GM12872 (cell line): Measurements from ENCODE around the gene SLC50A1.
A peak's percentile ranks its signal among the peaks of the same experiment; 100 is the strongest.

Experiments
- CTCF ChIP-seq: IDR thresholded peaks from 3 replicates; pipeline ENCODE4 v1.5.1; 2011; ENCODE audit warnings: low read depth, mild to moderate bottlenecking, low read length, moderate library complexity; ENCODE audit not compliant: insufficient read depth

Gene SLC50A1

DNA sequence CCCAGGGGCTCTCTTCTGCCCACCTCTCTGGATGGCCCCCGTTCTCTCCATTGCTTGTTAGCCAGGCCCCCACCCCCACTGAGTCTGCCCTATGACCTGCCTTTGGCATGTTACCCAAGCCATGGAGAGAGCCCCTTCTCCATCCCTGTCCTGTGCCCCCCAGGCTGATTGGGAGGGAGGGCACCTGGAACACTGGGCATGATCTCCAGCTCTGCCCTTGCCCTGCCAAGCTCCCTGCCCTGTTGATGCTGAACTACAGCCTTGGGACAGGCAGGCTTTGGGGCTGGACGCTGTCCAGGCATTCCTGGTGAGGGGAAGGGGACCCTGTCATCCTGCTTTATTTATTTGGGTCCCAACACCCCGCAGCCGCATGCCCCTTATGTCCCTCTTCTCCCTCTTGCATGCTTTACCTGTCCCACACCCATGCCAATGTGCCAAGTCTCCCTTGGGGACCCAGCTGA, 48.7 kb downstream of the SLC50A1 start:
- TF ChIP-seq CTCF: no peak

GRCh38 chr1:155184835-155185782, 49.5 kb downstream of the SLC50A1 start:
- TF ChIP-seq CTCF: peak; percentile 58

- TF ChIP-seq CTCF: no peak
Measured at GRCh38 chr1:155185783-155186066, 50.1 kb downstream of the SLC50A1 start.

GRCh38 chr1:155186067-155186793, 50.6 kb downstream of the SLC50A1 start:
- no peak for TF ChIP-seq CTCF

GRCh38 chr1:155186794-155187455, 51.3 kb downstream of the SLC50A1 start:
- no peak for TF ChIP-seq CTCF

DNA sequence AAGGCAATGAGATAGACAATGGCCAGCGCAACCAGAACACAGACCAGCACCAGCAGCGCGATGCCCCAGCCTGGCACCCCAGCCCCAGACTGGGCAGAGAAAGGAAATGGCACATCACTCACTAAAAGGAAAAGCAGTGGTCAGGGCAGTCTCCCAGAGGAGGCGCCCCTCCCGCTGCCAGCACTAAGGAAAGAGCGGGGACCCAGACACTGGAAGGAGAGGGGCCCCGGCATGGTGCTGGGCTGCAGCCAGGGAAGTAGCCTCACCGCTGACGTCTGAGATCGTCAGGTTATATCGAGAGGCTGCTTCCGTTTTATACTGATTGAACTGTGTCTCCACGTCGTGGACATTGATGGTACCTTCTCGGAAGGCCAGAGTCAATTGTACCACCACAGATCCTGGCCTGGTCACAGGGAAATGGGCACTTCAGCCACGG, 51.8 kb downstream of the SLC50A1 start:
- TF ChIP-seq CTCF: no peak

- no peak for TF ChIP-seq CTCF
Measured at GRCh38 chr1:155188268-155188667, 52.6 kb downstream of the SLC50A1 start.
